Small intestine (tissue), 7 donors: ENCODE measurements around the gene ADAMTS5. TPM values are rescaled to one million over a fixed set of nuclear protein-coding genes. Genes with fewer than 3 reads are reported as not detected.

Experiments
- DNase-seq, 2 donors: peaks; one replicate each; pipeline versions ENCODE4 v3.0.0 to v3.0.0-alpha.2; 2013
- FAIRE-seq: peaks from 2 replicates; lab custom pipeline; 2012; peaks lifted over from hg19 to GRCh38; lab: Jason Lieb, UNC
- H3K27ac ChIP-seq, 3 donors: one replicate each; pipeline ENCODE4 v1.5.1; 2013; ENCODE audit warnings: low read length in 2 of 3, mild to moderate bottlenecking in 2 of 3, control low read depth in 1 of 3, inconsistent platforms in 1 of 3, low read depth in 1 of 3, moderate library complexity in 1 of 3
- H3K27me3 ChIP-seq, 3 donors: one replicate each; pipeline ENCODE4 v1.6.1; 2013; ENCODE audit warnings: low read length in 3 of 3, inconsistent platforms in 1 of 3; ENCODE audit not compliant: control insufficient read depth in 3 of 3, insufficient read depth in 3 of 3
- H3K36me3 ChIP-seq, 3 donors: one replicate each; pipeline ENCODE4 v1.6.1; 2013; ENCODE audit warnings: low read length in 3 of 3, inconsistent platforms in 1 of 3, low read depth in 1 of 3, mild to moderate bottlenecking in 1 of 3, moderate library complexity in 1 of 3; ENCODE audit not compliant: control insufficient read depth in 3 of 3, insufficient read depth in 2 of 3
- H3K4me1 ChIP-seq, 3 donors: one replicate each; pipeline ENCODE4 v1.6.1; 2013; ENCODE audit warnings: low read length in 2 of 3, inconsistent platforms in 1 of 3, low read depth in 1 of 3, mild to moderate bottlenecking in 1 of 3, moderate library complexity in 1 of 3; ENCODE audit not compliant: control insufficient read depth in 3 of 3, insufficient read depth in 2 of 3
- H3K4me3 ChIP-seq, 3 donors: one replicate each; pipeline ENCODE4 v1.5.1; 2013; ENCODE audit warnings: low read length in 3 of 3, control low read depth in 1 of 3, inconsistent platforms in 1 of 3, low read depth in 1 of 3, mild to moderate bottlenecking in 1 of 3, moderate library complexity in 1 of 3
- H3K9me3 ChIP-seq, 2 donors: one replicate each; pipeline ENCODE4 v1.6.1; 2013; ENCODE audit warnings: low read depth in 1 of 2, low read length in 1 of 2; ENCODE audit not compliant: control insufficient read depth in 2 of 2, insufficient read depth in 1 of 2
- WGBS, 3 donors: extraction: QIAGEN DNeasy Blood & Tissue Kit; methylation state at CpG; one replicate each; pipeline ENCODE4 v1.1.7; 2013; 5-methylcytosine and 5-hydroxymethylcytosine counted together
- polyA plus RNA-seq, 4 donors: library from polyadenylated mRNA; stranded (reverse) in 3 of 4; unstranded in 1 of 4; fragments of 200-250 nt in 3 of 4; fragments of 120-200 nt in 1 of 4; gene quantifications; one replicate each; pipeline versions ENCODE4 v1.2.1 to v1.2.3, GENCODE V29; 2013
- donor health status: healthy with polysubstance abuse.
- donor health status: control.
- donor health status: control.
- donor health status: Bipolar disorder and iron deficiency.
- donor health status: healthy.

ADAMTS5 gene
- polyA plus RNA-seq, 4 donors = under 0.01 to 5.3 (median 2.3) TPM

GRCh38 chr21:26925636-26926035, 41.3 kb downstream of the ADAMTS5 start:
- Histone ChIP-seq H3K9me3 (no peaks in the 10 kb centered on the region), H3K4me1 (no peaks in the 10 kb centered on the region), H3K27ac (no peak overlapping the region), H3K27me3 (peaks cover 0 to 2% (median 0%) of the 10 kb centered on the region in 3 donors), H3K36me3 (peaks cover 0 to 4% (median 0%) of the 10 kb centered on the region in 3 donors), H3K4me3 (no peak overlapping the region)
- FAIRE-seq = no peak
- DNase-seq = no peak
- 60 to 76% (median 68%) methylated on average over 4 of the region's 4 CpGs for WGBS, 3 donors

GRCh38 chr21:26925122-26925521, 41.8 kb downstream of the ADAMTS5 start:
- no peak overlapping the region for H3K4me3 ChIP-seq
- 78 to 86% (median 84%) methylated on average over 2 of the region's 2 CpGs for WGBS, 3 donors
- H3K27ac ChIP-seq = no peak overlapping the region
- H3K36me3 ChIP-seq = peaks cover 0 to 4% (median 0%) of the 10 kb centered on the region in 3 donors
- H3K27me3 ChIP-seq = peaks cover 0 to 2% (median 0%) of the 10 kb centered on the region in 3 donors
- H3K4me1 ChIP-seq = no peaks in the 10 kb centered on the region
- H3K9me3 ChIP-seq = no peaks in the 10 kb centered on the region
- DNase-seq = no peak
- FAIRE-seq = no peak

- Histone ChIP-seq H3K9me3 (no peaks in the 10 kb centered on the region), H3K36me3 (peaks cover 0 to 4% (median 0%) of the 10 kb centered on the region in 3 donors), H3K27me3 (peaks cover 0 to 2% (median 0%) of the 10 kb centered on the region in 3 donors), H3K4me1 (no peaks in the 10 kb centered on the region), H3K4me3 (no peak overlapping the region), H3K27ac (no peak overlapping the region)
- DNase-seq = no peak
- 91 to 93% (median 91%) methylated on average over 10 of the region's 10 CpGs for WGBS, 3 donors
- no peak for FAIRE-seq
Observed at GRCh38 chr21:26923986-26924385, 42.9 kb downstream of the ADAMTS5 start.

GRCh38 chr21:26920055-26920454, 46.8 kb downstream of the ADAMTS5 start:
- no peak for DNase-seq
- H3K27ac ChIP-seq = no peak overlapping the region
- no peaks in the 10 kb centered on the region for H3K27me3 ChIP-seq
- FAIRE-seq = no peak
- H3K4me1 ChIP-seq = no peaks in the 10 kb centered on the region
- H3K36me3 ChIP-seq = no peaks in the 10 kb centered on the region
- no peak overlapping the region for H3K4me3 ChIP-seq
- H3K9me3 ChIP-seq = no peaks in the 10 kb centered on the region

- H3K36me3 ChIP-seq = no peaks in the 10 kb centered on the region
- DNase-seq = no peak
- H3K9me3 ChIP-seq = peaks cover 0 to 6% of the 10 kb centered on the region in 2 donors
- no peak overlapping the region for H3K27ac ChIP-seq
- no peak for FAIRE-seq
- H3K27me3 ChIP-seq = no peaks in the 10 kb centered on the region
- no peak overlapping the region for H3K4me3 ChIP-seq
- 67 to 74% (median 73%) methylated on average over 8 of the region's 8 CpGs for WGBS, 3 donors
- no peaks in the 10 kb centered on the region for H3K4me1 ChIP-seq
Observed at GRCh38 chr21:26918323-26919079, 48.4 kb downstream of the ADAMTS5 start.

- Histone ChIP-seq H3K27ac (no peak overlapping the region), H3K4me3 (no peak overlapping the region), H3K27me3 (no peaks in the 10 kb centered on the region), H3K9me3 (peaks cover 0 to 6% of the 10 kb centered on the region in 2 donors), H3K4me1 (no peaks in the 10 kb centered on the region), H3K36me3 (no peaks in the 10 kb centered on the region)
- FAIRE-seq (no peak), DNase-seq (no peak)
- 54 to 80% (median 64%) methylated on average over 2 of the region's 2 CpGs for WGBS, 3 donors
Observed at GRCh38 chr21:26916799-26917198, 50.1 kb downstream of the ADAMTS5 start.

GRCh38 chr21:26914557-26914956, 52.3 kb downstream of the ADAMTS5 start:
- no peak overlapping the region for H3K4me3 ChIP-seq
- no peaks in the 10 kb centered on the region for H3K27me3 ChIP-seq
- H3K4me1 ChIP-seq = no peaks in the 10 kb centered on the region
- H3K36me3 ChIP-seq = no peaks in the 10 kb centered on the region
- no peak for FAIRE-seq
- DNase-seq = no peak
- no peak overlapping the region for H3K27ac ChIP-seq
- peaks cover 0 to 6% of the 10 kb centered on the region in 2 donors for H3K9me3 ChIP-seq

- H3K9me3 ChIP-seq = peaks cover 0 to 6% of the 10 kb centered on the region in 2 donors
- H3K4me1 ChIP-seq = no peaks in the 10 kb centered on the region
- no peak for FAIRE-seq
- H3K27me3 ChIP-seq = no peaks in the 10 kb centered on the region
- WGBS, 3 donors = 68 to 84% (median 83%) methylated on average over 1 of the region's 1 CpG
- H3K4me3 ChIP-seq = no peak overlapping the region
- H3K36me3 ChIP-seq = no peaks in the 10 kb centered on the region
- no peak overlapping the region for H3K27ac ChIP-seq
- no peak for DNase-seq
Observed at GRCh38 chr21:26912466-26912865, 54.4 kb downstream of the ADAMTS5 start.

GRCh38 chr21:26909972-26910371, 56.9 kb downstream of the ADAMTS5 start:
- H3K36me3 ChIP-seq = no peaks in the 10 kb centered on the region
- no peaks in the 10 kb centered on the region for H3K4me1 ChIP-seq
- no peak overlapping the region for H3K4me3 ChIP-seq
- FAIRE-seq (no peak), DNase-seq (no peak)
- no peak overlapping the region for H3K27ac ChIP-seq
- WGBS, 3 donors = 67 to 79% (median 77%) methylated on average over 3 of the region's 3 CpGs
- peaks cover 0 to 6% of the 10 kb centered on the region in 2 donors for H3K9me3 ChIP-seq
- no peaks in the 10 kb centered on the region for H3K27me3 ChIP-seq
